ENCODE measurements around the gene HTD2.

The HTD2 gene

DNA sequence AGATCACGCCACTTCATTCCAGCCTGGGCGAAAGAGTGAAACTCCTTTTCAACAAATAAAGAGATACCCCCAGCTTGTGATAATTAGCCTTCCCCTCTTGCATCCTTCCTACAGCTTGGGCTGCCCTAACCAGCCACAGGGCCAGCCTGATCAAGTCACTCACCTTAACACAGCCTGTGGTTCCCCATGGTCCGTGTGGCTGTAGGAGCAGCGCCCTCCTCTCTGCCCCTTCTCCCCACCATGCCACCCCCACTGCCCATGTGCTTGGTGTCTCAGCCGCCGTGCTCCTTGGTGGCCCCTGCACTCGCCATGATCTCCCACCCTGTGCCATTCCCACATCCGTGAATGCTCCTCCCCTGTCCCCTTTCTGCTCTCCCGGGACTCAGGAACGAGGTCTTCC lies 13.5 kb upstream of the HTD2 start:
- DNase-seq (ENCODE audit: low read depth, low spot score), result no peak

DNA sequence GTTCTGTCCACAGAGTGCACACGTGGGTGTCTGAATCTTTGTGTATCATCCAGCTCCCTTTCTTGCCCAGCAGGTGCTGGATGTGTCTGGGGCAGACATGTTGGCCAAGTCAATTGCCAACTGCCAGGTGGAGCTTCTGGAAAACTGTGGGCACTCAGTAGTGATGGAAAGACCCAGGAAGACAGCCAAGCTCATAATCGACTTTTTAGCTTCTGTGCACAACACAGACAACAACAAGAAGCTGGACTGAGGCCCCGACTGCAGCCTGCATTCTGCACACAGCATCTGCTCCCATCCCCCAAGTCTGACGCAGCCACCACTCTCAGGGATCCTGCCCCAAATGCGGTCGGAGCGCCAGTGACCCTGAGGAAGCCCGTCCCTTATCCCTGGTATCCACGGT lies 12.8 kb upstream of the HTD2 start:
- DNase-seq (ENCODE audit: low read depth, low spot score), result no peak

DNA sequence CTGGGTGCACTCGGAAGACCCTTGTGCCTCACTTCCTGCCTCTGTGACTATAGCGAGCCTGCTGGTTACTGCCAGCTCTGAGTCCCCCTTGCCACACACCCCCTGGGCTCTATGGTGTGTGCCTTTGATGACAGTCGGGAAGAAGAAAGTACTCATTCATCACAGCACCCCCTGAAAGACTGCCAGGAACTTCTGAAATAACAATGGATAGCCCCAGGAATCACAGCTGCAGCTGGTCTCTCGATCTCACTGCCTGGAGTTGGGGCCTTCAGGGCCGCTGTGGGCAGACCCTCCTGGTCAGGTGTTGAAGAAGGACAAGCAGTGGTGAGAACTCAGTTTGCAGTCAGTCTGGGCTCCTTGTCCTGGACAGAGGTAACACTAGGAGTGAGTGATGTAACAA lies 10.1 kb upstream of the HTD2 start:
- no peak for DNase-seq (ENCODE audit: low read depth, low spot score)

DNA sequence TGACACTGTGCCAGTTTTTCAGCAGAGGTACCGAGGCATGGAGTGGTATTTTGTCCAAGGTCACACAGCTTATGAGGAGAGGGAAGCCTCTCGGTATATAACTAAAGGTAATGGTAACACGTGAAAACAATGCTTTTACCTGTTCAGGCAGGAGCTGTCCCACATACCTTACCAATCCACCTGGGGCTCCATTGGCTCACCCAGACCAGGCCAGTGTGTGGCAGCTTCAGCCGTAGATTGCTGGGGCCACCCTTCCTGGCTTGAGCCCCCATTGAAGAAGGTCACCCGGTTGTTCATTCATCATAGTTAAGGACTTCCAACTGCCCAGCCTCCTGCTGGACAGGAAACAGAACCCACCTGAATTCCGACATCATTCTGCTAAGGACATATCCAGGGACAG lies 9.5 kb upstream of the HTD2 start:
- no peak for DNase-seq (ENCODE audit: low read depth, low spot score)

DNA sequence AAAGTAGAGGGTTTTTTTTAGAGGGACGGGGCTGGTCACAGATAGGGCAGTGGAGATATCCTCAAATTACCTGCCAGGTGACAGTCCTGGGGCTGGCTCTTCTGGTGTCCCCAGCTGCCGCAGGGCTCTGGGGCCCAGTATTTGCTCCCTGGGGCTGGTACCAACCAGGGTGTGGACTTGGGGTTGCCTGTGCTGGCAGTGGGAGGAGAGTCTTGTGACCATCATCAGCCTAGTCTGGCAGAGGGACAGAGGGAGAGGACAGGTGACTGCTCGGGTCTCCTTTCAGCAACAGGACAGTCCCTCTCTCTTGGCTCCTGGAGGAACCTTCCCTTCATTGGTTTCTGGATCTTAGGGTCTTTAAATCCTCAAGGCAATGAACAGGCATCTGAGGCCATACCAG lies 8.1 kb upstream of the HTD2 start:
- DNase-seq (ENCODE audit: low read depth, low spot score), result no peak

DNA sequence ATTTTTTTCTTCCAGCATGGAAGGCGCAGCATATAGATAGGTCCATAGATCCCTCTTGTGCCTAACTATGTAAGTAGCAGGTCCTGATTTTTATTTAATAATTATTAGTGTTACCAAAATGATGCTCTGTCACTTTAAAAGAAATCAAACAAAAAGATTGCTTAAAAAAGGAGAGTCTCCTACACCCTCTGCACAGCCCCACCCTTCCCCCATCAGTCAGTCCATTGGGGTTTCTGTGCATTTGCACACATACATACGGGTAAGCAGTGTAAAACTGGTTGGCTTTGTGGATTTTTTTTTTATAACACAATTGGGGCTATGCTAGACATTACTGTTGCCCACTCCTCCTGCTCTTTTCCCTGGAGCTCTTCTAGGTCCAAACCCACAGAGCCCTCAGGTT lies 7.2 kb upstream of the HTD2 start:
- no peak for DNase-seq (ENCODE audit: low read depth, low spot score)

DNA sequence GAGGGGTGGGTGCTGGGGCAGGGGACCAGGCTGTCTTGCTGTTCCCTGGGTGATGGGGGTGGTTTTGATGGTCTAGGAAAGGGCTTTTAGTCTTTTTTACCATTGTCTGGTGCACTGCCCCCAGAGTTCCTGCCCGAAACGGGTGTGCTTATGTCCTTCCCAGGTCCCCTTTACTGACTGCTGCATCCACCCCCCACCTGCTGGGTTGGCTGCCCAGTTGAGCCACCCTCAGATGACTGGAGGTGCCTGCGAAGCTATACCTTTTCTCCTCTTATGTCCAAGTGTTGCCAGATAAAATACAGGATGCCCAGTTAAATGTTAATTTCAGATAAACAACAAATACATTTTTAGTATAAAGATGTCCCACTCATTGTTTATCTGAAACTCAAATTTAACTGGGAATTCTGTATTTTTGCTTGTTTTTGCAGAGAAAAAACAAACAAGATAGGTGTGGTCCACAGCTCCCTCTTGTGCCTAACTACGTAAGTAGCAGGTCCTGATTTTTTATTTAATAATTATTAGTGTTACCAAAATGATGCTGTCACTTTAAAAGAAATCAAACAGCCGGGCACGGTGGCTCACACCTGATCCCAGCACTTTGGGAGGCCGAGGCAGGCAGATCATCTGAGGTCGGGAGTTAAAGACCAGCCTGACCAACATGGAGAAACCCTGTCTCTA lies 6.3 kb upstream of the HTD2 start:
- no peak for DNase-seq (ENCODE audit: low read depth, low spot score)

DNA sequence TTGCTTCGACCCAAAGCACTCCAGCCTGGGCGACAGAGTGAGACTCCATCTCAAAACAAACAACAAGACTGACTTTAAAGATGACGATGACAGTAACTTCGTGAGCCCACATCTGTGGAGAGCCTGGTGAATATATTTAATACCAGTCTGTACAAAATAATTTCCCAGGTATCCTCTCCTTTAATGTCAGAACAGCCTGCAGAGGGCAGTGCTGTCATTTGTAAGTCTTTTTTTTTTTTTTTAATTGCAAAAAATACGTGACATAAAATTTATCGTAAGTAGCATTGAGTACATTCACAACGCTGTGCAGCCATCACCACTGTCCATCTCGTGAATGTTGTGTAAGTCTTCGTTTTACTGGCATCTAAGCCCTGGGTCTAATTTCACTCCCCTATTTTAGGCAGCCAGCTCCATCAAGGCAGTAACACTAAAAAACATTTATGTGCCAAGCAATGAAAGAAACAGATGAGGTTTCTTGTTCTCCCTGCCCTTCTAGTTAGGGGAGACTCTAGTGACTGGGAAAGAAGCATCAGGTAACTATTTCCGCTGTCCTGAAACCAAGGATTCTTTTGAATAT lies 1.4 kb downstream of the HTD2 start:
- no peak for DNase-seq (ENCODE audit: low read depth, low spot score)

DNA sequence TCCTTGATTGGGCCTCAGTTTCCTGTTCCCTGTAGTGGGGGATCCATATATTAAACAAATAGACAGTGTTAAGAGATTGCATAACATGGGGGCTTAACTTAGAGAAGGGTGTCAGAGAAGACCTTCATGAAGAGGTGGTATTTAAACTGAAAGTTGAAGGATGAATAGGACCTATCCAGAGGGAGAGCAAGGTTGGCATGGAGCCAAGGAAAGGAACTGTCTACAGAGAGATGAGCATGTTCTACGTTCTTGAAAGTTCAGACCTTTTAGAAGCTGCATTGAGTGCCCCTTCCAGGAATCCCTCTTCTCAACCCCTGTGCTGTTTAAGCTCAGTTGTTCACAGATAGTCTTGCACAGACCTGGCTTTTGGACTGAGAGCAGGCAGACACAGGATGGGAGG lies 2.4 kb downstream of the HTD2 start:
- DNase-seq (ENCODE audit: low read depth, low spot score), result no peak

DNA sequence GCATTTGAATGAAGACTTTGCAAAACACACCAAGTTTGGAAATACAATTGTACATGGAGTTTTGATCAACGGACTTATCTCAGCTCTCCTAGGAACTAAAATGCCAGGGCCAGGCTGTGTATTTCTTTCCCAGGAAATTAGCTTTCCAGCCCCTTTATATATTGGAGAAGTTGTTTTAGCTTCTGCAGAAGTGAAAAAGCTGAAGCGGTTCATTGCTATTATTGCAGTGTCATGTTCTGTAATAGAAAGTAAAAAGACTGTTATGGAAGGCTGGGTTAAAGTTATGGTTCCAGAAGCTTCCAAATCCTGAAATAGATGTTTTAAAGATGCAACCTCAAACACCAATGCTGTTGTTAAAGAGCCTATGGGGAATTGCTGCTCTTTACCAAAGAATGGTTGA lies 11.5 kb downstream of the HTD2 start:
- no peak for DNase-seq (ENCODE audit: low read depth, low spot score)

DNA sequence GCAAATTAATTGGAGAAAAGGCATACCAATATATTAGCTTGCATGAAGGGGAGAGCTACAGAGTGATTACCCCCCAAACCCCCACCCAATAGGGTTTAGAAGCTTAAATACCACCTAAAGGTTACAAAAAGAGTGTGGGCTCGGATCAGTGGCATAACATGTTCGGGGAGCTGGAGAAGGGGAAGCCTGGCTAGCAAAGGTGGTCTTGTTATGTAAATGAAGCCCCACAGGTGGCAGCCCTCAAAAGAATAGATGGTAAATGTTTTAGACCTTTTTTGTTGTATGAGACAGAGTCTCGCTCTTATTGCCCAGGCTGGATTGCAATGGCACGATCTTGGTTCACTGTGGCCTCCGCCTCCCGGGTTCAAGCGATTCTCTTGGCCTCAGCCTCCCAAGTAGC lies 15.5 kb downstream of the HTD2 start:
- DNase-seq (ENCODE audit: low read depth, low spot score), result no peak

DNA sequence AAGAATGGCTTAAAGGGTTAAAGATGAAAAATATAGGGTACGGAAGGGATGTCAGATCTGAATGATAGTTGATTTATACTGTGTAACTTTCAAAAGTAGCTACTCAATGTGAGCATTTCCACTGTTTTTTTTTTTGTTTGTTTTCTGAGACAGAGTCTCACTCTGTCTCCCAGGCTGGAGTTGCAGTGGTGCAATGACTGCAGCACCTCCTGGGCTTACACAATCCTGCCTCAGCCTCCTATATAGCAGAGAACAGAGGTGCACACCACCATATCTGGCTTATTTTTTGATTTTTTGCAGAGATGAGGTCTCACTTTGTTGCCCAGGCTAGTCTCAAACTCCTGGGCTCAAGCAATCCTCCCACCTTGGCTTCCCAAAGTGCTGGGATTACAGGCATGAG lies 16.5 kb downstream of the HTD2 start:
- no peak for DNase-seq (ENCODE audit: low read depth, low spot score)

DNA sequence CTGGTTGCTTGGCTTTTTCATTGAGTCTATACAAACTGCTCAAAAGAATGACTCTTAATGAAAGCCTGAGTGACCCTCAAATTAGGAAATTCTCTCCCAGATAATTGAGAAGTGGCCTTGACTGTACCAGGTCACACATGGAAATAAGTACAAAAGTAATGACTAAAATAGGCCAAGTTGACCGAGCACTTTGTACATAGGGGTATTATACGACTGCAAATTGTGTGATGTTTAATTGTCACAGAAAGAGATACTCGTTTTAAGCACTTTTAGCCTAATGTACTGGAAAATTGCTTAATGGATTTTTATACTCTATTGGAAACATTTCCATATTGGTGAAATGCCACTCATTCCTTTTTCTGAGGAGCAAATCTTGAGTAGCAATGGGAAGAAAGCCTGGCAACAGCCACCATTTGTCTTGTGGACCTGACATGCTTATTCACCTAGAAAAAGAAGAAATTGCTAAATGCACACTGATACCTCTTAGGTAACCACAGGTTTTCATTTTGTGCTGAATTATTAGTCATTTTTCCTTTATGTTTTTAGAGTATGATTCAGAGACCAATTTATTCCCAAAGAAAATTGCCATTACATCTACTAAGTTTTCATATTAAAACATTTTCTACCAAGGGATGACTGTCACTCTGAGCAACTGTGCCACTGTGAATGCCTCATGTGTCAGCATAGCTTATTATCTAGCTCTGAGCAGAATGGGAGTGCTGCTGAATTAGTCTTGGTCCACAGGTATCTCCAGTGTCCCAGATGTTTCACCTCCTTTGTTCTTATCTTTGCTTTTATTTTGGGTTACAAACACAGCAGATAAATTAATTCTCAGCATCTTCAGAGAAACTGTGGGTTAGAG lies 17.4 kb downstream of the HTD2 start:
- DNase-seq (ENCODE audit: low read depth, low spot score), result no peak

DNA sequence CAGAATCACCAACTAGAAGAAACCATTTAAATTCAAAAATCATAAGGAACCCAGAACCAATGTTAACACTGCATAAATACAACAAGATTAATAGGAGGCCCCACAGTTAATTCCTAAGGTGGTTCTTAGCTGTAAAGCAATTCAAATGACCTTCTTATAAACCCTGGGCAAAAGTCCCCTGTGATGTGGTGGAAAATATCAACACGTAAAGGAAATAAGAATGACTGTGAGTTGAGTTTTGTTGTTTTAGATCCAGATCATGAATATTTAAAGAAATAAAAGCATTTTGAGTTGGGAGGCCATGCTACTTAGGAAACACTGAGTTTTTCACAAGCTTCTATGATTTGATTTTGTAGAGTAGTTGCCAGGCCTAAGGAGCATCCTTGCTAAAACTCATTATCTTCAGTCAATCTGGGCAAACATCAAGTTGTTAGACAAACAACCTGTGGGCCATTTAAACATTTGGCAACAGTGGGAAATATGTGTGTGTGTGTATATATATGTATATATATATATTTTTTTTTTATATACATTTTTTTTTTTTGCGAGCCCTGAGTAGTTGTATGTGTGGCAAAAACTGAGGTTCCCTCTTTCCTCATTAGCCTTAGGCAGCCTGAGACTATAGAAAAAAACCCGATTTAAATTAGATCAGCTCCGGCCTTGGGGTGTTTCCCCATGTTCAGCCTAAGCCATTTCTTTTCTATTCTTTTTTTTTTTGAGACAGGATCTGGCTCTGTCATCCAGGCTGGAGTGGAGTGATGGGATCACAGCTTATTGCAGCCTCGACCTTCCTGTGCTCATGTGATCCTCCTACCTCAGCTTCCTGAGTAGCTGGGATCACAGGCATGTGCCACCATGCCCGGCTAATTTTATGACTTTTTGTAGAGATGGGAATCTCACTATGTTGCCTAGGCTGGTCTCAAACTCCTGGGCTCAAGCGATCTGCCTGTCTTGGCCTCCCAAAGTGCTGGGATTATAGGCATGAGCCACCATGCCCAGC lies 18.4 kb downstream of the HTD2 start:
- DNase-seq (ENCODE audit: low read depth, low spot score), result no peak

DNA sequence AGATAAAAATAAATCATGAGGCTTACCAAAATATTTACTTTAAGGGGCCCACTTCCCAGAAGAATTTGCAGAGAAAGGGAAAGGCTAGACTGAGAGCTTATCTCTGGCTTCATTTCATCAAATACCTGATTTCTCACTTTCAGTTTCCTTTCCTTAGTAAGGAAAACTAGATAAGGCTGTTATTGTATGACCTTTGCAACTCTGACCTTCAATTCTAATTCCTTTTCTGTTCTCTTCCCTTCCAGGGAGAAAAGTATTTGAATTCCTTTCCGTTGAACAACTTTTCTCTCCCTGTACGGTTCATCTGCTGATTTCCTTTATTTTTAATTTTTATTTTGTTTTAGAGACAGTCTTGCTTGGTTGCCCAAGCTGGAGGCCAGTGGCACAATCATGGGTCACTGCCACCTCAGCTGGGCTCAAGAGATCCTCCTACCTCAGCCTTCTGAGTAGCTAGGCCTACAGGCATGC lies 19.2 kb downstream of the HTD2 start:
- DNase-seq (ENCODE audit: low read depth, low spot score), result no peak

DNA sequence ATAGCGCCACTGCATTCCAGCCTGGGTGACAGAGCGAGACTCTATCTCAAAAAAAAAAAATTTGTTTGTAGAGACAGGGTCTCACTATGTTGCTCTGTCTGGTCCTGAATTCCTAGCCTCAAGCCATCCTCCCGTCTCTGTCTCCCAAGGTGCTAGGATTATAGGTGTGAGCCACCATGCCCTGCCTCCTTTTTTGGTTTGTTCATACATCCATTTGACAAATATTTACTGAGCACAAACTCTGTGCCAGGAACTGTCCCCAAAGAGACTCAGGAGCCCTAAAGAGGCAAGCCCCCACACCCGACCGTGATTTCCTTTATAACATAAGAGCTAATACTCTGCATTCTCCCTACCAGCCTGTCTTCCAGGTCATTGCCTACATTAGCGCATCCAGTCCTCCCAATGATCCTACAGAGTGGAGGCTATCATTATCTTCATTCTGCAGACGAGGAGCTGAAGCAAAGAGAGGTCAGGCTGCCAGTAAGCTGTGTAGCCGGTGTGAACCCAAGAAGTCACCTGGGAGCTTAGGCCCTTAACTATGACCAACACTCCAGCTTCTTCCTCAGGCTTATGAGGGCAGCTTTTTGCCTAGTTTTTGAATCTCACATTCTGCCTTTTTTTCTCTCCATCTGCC lies 20.1 kb downstream of the HTD2 start:
- DNase-seq (ENCODE audit: low read depth, low spot score), result no peak

DNA sequence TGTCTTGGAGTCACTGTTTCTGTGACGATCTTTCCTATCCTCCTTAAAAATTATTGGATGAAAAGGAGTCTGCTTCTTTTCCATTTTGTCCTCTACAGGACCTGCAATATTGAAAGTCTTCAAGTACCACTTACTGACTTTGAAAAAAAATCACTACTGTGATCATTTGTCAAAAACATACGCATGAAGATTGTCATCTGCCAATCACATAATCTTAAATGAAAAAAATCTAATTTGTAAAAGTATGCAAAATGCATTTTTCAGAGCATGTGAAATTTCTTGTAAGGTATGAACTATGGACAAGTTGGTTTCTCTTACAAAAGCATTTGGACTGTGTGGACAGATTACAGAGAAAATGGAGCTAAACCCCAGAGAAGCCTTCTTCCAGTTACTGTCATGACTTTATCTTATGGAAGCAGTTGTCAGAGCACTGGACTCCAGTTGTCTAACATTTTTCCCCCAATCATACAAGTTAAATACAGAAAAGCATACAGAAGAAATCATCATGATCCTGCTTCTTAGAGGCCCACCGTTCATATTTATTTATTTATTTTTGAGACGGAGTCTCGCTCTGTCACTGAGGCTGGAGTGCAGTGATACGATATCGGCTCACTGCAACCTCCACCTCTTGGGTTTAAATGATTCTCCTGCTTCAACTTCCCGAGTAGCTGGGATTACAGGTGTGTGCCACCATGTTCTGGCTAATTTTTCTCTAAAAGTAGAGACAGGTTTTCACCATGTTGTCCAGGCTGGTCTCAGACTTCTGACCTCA lies 23.0 kb downstream of the HTD2 start:
- DNase-seq (ENCODE audit: low read depth, low spot score), result no peak

DNA sequence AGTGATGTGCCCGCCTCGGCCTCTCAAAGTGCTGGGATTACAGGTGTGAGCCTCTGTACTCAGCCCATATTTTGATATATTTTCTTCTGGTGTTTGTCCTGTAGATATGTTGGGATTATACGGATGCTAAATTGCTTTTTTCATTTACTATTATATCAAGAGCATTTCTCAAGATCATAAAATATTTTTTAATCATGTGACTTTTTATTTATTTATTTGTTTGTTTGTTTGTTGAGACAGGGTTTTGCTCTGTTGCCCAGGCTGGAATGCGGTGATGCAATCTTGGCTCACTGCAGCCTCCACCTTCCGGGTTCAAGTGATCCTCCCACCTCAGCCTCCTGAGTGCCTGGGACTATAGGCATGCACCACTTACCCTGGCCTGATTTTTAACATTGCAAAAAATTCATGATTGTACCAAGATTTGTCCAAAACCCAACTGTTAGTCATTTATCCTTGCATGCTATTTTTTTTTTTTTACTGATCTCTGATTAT lies 23.6 kb downstream of the HTD2 start:
- no peak for DNase-seq (ENCODE audit: low read depth, low spot score)

DNA sequence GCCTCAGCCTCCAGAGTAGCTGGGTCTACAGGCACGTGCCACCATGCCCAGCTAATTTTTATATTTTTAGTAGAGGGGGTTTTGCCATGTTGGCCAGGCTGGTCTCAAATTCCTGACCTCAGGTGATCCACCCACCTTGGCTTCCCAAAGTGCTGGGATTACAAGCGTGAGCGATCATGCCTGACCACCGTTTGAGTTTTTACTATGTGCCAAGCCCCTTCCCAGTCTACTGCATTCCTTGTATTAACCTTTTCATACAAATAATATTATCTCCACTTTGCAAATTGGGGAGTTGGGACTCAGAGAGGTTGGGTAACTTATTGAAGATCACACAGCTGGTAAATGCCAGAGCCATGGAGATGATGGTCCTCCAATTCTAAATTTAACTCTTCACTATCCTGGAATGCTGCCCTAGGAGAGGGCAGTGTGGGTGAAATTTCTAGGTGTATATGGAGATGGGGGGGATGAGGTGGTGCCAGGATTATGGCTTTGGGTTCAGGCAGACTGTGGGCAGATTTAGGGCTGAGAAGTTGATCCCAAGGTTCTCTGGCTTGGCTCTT lies 25.4 kb downstream of the HTD2 start:
- DNase-seq (ENCODE audit: low read depth, low spot score), result no peak

Data from smooth muscle cell of the brain vasculature (primary cell).